ENCODE data around the gene ZFYVE26.
"Not testable (repeated sequence)": the region's sequence is repeated elsewhere in the genome, so short reads cannot be mapped to it uniquely, and the experiment has no call there.

Gene ZFYVE26

DNA sequence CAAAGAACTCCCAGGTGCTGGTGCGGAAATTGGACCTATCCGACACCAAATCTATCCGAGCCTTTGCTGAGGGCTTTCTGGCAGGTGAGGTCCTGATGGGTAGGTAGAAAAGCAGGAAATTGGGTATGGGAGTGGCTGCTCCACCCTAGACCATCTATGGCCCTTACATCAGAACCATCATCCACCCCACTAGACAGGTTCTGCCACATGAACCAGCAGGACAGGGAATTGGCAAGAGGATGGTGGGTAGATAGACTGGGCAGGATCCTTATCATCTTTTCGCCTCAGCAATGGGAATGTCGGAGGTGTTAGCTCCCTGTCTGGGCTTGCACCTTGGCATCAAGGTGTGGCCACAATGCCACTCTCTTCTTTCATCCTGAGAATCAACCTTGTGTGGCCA lies 91.2 kb downstream of the ZFYVE26 start:
- FAIRE-seq (no peak), DNase-seq (ENCODE audit: insufficient read length, low spot score) (no peak)
- TF ChIP-seq, protein P1, sequence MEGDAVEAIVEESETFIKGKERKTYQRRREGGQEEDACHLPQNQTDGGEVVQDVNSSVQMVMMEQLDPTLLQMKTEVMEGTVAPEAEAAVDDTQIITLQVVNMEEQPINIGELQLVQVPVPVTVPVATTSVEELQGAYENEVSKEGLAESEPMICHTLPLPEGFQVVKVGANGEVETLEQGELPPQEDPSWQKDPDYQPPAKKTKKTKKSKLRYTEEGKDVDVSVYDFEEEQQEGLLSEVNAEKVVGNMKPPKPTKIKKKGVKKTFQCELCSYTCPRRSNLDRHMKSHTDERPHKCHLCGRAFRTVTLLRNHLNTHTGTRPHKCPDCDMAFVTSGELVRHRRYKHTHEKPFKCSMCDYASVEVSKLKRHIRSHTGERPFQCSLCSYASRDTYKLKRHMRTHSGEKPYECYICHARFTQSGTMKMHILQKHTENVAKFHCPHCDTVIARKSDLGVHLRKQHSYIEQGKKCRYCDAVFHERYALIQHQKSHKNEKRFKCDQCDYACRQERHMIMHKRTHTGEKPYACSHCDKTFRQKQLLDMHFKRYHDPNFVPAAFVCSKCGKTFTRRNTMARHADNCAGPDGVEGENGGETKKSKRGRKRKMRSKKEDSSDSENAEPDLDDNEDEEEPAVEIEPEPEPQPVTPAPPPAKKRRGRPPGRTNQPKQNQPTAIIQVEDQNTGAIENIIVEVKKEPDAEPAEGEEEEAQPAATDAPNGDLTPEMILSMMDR (IDR thresholded peaks at IDR 0.05; ENCODE audit: insufficient read depth, missing control alignments): no peak

GRCh38 chr14:67722293-67722692 lies 94.1 kb downstream of the ZFYVE26 start:
- TF ChIP-seq, protein P1 (IDR thresholded peaks at IDR 0.05; ENCODE audit: insufficient read depth, missing control alignments): no peak
- DNase-seq (ENCODE audit: insufficient read length, low spot score): peak; percentile 29
- FAIRE-seq: no peak

DNA sequence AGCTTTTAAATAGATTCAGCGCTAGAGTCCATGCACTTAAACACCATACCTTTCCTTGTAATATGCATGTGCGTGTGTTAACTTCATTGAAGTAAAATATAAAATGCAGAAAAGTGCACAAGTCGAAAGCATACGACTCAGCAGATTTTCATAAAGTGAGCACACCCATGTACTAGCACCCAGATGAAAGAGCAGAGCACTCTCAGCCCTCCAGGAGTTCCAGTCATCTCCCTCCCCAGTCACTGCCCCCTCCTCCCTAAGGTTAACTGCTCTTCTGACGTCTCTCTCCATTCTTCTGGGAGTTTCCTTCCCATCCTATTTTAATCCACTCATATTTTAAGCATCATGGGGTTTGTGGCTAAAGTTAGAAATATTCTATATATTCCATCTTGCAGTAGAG lies 94.5 kb downstream of the ZFYVE26 start:
- TF ChIP-seq, protein P1 (IDR thresholded peaks at IDR 0.05; ENCODE audit: insufficient read depth, missing control alignments): no peak
- DNase-seq (ENCODE audit: insufficient read length, low spot score): no peak
- FAIRE-seq: no peak

- FAIRE-seq: no peak
- TF ChIP-seq, protein P1 (IDR thresholded peaks at IDR 0.05; ENCODE audit: insufficient read depth, missing control alignments): no peak
- DNase-seq (ENCODE audit: insufficient read length, low spot score): no peak
These were observed 96.5 kb downstream of the ZFYVE26 start for GRCh38 chr14:67719866-67720265.

DNA sequence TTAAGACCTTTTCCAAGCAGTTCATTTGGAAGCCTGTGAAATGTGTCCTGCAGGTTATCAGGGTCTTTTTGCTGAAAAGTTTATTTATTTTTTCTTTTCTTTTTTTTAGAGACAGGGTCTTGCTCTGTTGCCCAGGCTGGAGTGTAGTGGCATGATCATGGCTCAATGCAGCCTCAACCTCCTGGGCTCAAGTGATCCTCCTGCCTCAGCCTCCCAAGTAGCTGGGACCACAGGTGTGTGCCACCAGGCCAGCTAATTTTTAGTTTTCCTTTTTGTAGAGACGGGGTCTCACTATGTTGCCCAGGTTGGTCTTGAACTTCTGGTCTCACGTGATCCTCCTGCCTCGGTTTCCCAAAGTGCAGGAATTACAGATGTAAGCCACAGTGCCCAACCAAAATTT lies 97.0 kb downstream of the ZFYVE26 start:
- DNase-seq (ENCODE audit: insufficient read length, low spot score); FAIRE-seq: not testable (repeated sequence)

- DNase-seq (ENCODE audit: insufficient read length, low spot score) (no peak), FAIRE-seq (no peak)
- TF ChIP-seq, protein P1 (IDR thresholded peaks at IDR 0.05; ENCODE audit: insufficient read depth, missing control alignments): no peak
These were observed 98.1 kb downstream of the ZFYVE26 start for GRCh38 chr14:67718265-67718664.

GRCh38 chr14:67717048-67717447 lies 99.3 kb downstream of the ZFYVE26 start:
- DNase-seq (ENCODE audit: insufficient read length, low spot score): no peak
- TF ChIP-seq, protein P1 (IDR thresholded peaks at IDR 0.05; ENCODE audit: insufficient read depth, missing control alignments): no peak
- no peak for FAIRE-seq

DNA sequence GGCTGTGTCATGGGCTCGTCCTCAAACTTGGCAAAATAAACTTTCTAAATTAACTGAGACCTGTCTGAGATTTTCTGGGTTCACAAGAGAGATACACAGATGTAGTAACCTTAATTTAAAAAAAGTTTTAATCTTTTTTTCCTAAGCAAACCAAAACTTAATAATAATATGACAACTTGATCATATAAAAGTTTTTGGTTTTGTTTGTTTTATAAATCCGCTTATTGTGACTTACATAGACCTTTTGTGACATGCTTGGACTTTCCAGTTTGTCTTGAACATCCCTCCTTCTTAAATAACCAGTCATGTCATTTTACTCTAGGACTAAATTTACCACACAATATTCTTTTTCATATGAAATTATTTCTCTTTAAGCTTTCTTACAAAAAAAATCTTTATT lies 106.2 kb downstream of the ZFYVE26 start:
- DNase-seq (ENCODE audit: insufficient read length, low spot score) (no peak), FAIRE-seq (no peak)

DNA sequence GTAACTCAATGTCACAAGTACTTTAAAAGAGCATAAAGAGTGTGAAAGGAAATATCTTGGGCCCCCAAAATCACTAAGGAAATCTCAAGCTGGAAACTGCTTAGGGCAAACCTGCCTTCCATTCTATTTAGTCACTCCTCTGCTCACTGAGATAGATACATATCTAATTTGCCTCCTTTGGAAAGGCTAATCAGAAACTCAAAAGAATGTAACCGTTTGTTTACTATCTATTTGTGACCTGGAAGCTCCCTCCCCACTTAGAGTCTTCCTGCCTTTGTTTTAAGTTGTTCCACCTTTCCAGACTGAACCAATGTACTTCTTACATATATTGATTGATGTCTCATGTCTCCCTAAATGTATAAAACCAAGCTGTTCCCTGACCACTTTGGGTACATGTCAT lies 106.6 kb downstream of the ZFYVE26 start:
- not testable (repeated sequence) for FAIRE-seq; DNase-seq (ENCODE audit: insufficient read length, low spot score)

More for the DNA sequence above, 106.2 kb downstream of the ZFYVE26 start:
- TF ChIP-seq, protein P1 (IDR thresholded peaks at IDR 0.05; ENCODE audit: insufficient read depth, missing control alignments): no peak

DNA sequence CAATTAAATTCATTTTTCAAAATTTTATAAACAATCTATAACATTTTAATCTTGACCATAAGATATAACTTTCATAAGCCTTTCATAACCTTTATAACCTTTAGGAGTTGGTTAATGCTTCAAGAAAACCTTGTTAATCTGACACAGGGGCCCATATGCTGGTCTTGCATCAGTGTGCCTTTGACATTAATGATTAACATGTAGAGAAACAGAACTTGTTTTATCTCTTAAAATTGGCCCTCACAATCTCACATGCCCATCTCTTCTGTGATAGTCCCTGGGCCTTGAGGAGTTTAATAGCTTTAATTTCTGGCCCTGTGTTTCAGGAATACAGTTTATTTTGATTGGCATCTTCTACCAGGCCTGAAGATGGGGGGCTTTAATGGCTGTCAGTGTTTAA lies 107.0 kb downstream of the ZFYVE26 start:
- FAIRE-seq; DNase-seq (ENCODE audit: insufficient read length, low spot score): not testable (repeated sequence)
